Lower leg skin (tissue), 4 donors: ENCODE measurements around the gene LRBA. TPM values are rescaled to one million over a fixed set of nuclear protein-coding genes. Genes with fewer than 3 reads are reported as not detected.
A peak's percentile ranks its signal among the peaks of the same experiment; 100 is the strongest.

Source experiments
- DNase-seq, 2 donors: peaks; one replicate each; pipeline ENCODE4 v3.0.0-alpha.2; 2019; ENCODE audit warnings: low spot score in 2 of 2
- H3K4me3 ChIP-seq: fragments of 200-600 bp; sonication (generic); 2 replicates; pipeline ENCODE4 v1.5.1; 2017; ENCODE audit warnings: mild to moderate bottlenecking, low read depth; ENCODE audit not compliant: poor library complexity, severe bottlenecking
- POLR2A ChIP-seq, 2 donors: fragments of 450-650 bp; IDR thresholded peaks; one replicate each; pipeline ENCODE4 v1.6.1; 2016 to 2017; ENCODE audit warnings: antibody characterized with exemption in 2 of 2, mild to moderate bottlenecking in 1 of 2, moderate library complexity in 1 of 2
- WGBS, 2 donors: methylation state at CpG; one replicate each; pipeline ENCODE4 v1.1.5; 2018; 5-methylcytosine and 5-hydroxymethylcytosine counted together
- intact Hi-C: fragments of 100-400 bp; cut with DNase I; formaldehyde crosslinking; loops from one replicate; pipeline ENCODE4 v1.15.0; 2023; ENCODE audit warnings: low total_unique reads
- total RNA-seq, 4 donors: library from RNA; depleted of rRNA; stranded (reverse); fragments of >200 nt; gene quantifications; one replicate each; pipeline ENCODE4 v1.1.0, GENCODE V29; 2016
- TF ChIP-seq, protein P1 (sequence below), 3 donors: fragments of 450-650 bp; IDR thresholded peaks; one replicate each; pipeline ENCODE4 v1.5.1; 2016; ENCODE audit warnings: antibody characterized with exemption in 3 of 3, mild to moderate bottlenecking in 3 of 3, moderate library complexity in 2 of 3

LRBA gene
- total RNA-seq, 4 donors from 2014 or later, result 71.9 to 86.8 (median 75.0) TPM

DNA sequence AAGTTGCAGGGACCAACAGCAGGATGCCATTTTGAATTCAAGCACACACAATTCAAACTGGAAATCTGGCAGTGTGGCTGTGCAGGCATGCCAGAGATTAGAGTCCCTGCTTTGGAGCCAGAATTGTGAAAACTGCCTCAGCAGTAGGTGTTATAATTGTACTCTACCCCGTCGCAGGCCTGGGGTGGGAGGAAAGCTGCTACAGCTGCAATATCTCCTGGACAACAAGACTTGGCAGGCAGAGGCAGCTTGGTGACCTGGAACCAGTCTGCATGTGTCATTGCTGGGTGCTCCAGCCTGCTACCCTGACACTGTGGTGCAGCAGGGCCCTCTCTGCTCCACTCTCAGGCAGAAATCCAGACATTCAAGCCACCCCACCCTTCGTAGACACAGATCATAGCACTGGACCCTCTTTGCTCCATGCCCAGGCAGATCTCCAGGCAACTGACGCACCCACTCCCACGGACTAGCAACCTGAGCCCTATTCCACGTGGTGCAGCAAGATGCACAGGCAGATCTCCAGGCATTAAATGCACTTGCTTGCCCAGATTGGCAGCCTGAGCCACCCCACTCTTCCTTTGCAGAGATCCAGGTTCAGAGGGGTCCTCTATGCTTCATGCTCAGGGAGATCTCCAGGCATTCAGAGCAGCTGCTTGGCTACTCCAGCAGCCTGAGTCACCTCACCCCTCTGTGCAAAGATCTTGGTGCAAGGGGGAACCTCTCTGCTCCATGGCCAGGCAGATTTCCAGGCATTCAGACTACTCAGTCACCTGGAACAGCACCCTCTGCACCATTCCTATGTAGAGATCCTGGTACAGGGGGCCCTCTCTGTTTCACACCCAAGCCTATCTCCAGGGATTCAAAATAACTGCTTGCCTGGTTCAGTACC lies 140.5 kb downstream of the LRBA start:
- TF ChIP-seq, protein P1, sequence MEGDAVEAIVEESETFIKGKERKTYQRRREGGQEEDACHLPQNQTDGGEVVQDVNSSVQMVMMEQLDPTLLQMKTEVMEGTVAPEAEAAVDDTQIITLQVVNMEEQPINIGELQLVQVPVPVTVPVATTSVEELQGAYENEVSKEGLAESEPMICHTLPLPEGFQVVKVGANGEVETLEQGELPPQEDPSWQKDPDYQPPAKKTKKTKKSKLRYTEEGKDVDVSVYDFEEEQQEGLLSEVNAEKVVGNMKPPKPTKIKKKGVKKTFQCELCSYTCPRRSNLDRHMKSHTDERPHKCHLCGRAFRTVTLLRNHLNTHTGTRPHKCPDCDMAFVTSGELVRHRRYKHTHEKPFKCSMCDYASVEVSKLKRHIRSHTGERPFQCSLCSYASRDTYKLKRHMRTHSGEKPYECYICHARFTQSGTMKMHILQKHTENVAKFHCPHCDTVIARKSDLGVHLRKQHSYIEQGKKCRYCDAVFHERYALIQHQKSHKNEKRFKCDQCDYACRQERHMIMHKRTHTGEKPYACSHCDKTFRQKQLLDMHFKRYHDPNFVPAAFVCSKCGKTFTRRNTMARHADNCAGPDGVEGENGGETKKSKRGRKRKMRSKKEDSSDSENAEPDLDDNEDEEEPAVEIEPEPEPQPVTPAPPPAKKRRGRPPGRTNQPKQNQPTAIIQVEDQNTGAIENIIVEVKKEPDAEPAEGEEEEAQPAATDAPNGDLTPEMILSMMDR (IDR thresholded peaks at IDR 0.05), result no peak
- TF ChIP-seq POLR2A (IDR thresholded peaks at IDR 0.05), result no peak
- no peak for DNase-seq
- intact Hi-C loops, result no loop called here
- WGBS, 2 donors, result 78 to 80% methylated on average over 5 to 6 of the region's 6 CpGs
- no peak overlapping the region for H3K4me3 ChIP-seq

DNA sequence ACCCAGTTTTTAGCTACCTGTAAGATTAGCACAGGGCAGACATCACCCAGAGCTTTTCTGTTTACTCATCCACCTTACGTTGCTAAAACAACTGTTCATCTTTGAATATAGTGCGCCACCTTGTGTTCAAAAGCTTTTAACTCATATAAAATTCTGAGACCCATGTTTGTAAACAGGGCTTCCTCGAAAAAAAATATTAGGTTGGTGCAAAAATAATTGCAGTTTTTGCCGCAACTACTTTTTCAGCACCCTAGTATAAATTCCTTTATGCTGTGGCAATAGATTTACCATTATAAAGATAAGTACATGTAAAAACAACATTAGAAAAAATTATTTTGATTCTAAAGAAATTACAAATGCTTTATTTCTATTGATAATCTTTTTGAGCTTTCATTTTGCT lies 147.9 kb downstream of the LRBA start:
- intact Hi-C loops, result no loop called here
- DNase-seq, result peak in 1 of 2 donors; percentile 47
- TF ChIP-seq POLR2A (IDR thresholded peaks at IDR 0.05), result no peak
- TF ChIP-seq, protein P1 (IDR thresholded peaks at IDR 0.05), result peak in 1 of 3 donors; percentile 57
- 11 to 16% methylated on average over 4 of the region's 4 CpGs for WGBS, 2 donors
- no peak overlapping the region for H3K4me3 ChIP-seq

DNA sequence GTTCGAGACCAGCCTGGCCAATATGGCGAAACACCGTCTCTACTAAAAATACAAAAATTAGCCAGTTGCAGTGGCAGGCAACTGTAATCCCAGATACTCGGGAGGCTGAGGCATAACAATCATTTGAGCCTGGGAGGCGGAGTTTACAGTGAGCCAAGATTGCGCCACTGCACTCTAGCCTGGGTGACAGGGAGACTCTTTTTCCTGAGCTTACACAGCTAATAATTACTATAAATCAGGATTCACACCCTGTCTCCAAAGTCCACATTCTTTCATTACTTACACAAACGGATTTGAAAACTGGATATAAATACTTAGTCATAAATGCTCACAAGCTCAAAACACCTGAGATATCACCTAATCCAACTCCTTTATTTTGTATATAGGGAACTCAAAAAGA lies 151.6 kb downstream of the LRBA start:
- TF ChIP-seq, protein P1 (IDR thresholded peaks at IDR 0.05), result no peak
- H3K4me3 ChIP-seq, result no peak overlapping the region
- intact Hi-C loops, result no loop called here
- 90% methylated on average over 7 of the region's 7 CpGs for WGBS, 2 donors
- no peak for DNase-seq

DNA sequence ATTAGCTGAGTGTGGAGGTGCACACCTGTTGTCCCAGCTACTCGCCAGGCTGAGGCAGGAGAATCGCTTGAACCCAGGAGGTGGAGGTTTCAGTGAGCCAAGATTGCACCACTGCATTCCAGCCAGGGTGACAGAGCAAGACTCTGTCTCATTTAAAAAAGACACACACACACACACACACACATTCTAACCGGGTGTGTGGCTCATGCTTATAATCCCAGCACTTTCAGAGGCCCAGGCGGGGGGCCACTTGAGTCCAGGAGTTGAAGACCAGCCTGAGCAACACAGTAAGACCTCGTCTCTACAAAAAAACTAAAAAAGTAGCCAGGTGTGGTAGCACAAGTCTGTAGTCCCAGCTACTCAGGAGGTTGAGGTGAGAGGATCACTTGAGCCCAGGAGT lies 152.3 kb downstream of the LRBA start:
- TF ChIP-seq, protein P1 (IDR thresholded peaks at IDR 0.05), result no peak
- no peak for TF ChIP-seq POLR2A (IDR thresholded peaks at IDR 0.05)
- 93 to 96% methylated on average over 5 of the region's 5 CpGs for WGBS, 2 donors
- no peak for DNase-seq
- H3K4me3 ChIP-seq, result no peak overlapping the region
- intact Hi-C loops, result no loop called here

DNA sequence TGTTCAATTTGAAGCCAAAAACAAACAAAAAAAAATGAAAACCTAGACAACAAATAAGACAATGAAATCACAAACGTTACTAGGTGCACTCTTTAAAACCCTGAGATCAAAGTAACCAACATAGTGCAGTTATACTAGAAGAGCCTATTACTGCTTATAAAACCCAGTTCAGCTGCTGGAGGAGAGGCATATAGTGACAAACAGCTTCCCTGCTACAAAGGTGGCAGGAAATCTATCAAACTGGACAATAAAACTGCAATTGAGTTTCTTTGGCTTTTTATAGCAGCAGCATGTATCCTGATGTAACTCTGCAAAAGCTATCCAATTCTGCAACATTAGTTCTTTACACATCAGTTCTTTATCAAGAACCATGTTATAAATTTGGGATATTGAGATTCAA lies 155.6 kb downstream of the LRBA start:
- no peak overlapping the region for H3K4me3 ChIP-seq
- no peak for DNase-seq
- intact Hi-C loops, result no loop called here
- TF ChIP-seq, protein P1 (IDR thresholded peaks at IDR 0.05), result no peak
- TF ChIP-seq POLR2A (IDR thresholded peaks at IDR 0.05), result no peak
- WGBS, 2 donors, result 30 to 32% methylated on average over 1 of the region's 1 CpG
